HCT116 (cell line): ENCODE measurements around the gene EMSY. TPM values are rescaled to one million over a fixed set of nuclear protein-coding genes. Genes with fewer than 3 reads are reported as not detected.

Experiments used
- ATAC-seq: fragments of 200-7000 bp; cut with Tn5 transposase; 2 replicates; pipeline ENCODE4 v1.9.1; 2020; ENCODE audit warnings: mild to moderate bottlenecking, moderate library complexity
- BruUV-seq: library from RNA; stranded (reverse); fragments of 400-500 nt; replicated peaks from 2 replicates; lab custom pipeline; 2021; lab: Mats Ljungman, UMichigan
- CTCF ChIA-PET: fragments of 300-600 bp; sonication (Branson Sonifier 250); formaldehyde crosslinking; loops from one replicate; lab custom pipeline; 2021; ENCODE audit warnings: antibody characterized with exemption; lab: Charles Lee
- POLR2A ChIA-PET: fragments of 300-600, 350-600 bp; sonication (Branson Sonifier 250); formaldehyde crosslinking; loops from one replicate; lab custom pipeline; 2021; ENCODE audit warnings: antibody characterized with exemption; lab: Charles Lee
- RAD21 ChIA-PET, 2 experiments: fragments of 300-600 bp; sonication (Branson Sonifier 250); formaldehyde crosslinking; loops; one replicate each; lab custom pipeline; 2023; ENCODE audit warnings: low total read pairs in 2 of 2; ENCODE audit not compliant: uncharacterized antibody in 2 of 2, unreplicated experiment in 2 of 2, low non-redundant PET in 1 of 2; lab: Charles Lee
- DNase-seq: peaks from one replicate; pipeline ENCODE4 v3.0.0-alpha.2; 2010; ENCODE audit warnings: low read depth, low spot score
- H2AFZ ChIP-seq: fragments of 200-600 bp; shearing (Covaris generic), sonication (generic); 2 replicates; pipeline ENCODE4 v1.6.1; 2017; ENCODE audit warnings: low read depth, mixed run types, mixed read lengths, antibody characterized with exemption, low read length; ENCODE audit not compliant: poor library complexity, severe bottlenecking
- H3K27ac ChIP-seq: 2 replicates; pipeline ENCODE4 v1.5.1; 2012; ENCODE audit warnings: low read depth, low read length
- H3K27me3 ChIP-seq: fragments of 200-600 bp; sonication (generic); 2 replicates; pipeline ENCODE4 v1.6.1; 2016; ENCODE audit warnings: mixed run types, low read length, mixed read lengths; ENCODE audit not compliant: insufficient read depth
- H3K36me3 ChIP-seq, 2 experiments: fragments of 200-500 bp in 1 of 2; fragments of 200-600 bp in 1 of 2; sonication (Bioruptor generic) in 1 of 2; sonication (generic) in 1 of 2; 2 replicates each; pipeline versions ENCODE4 v1.5.1 to v1.6.1; 2014 to 2016; ENCODE audit warnings: low read length in 2 of 2, inconsistent platforms in 1 of 2, mixed read lengths in 1 of 2, mixed run types in 1 of 2; ENCODE audit not compliant: insufficient read depth in 2 of 2, control insufficient read depth in 1 of 2
- H3K4me1 ChIP-seq, 2 experiments: fragments of 200-600 bp in 1 of 2; sonication (generic) in 1 of 2; 2 replicates each; pipeline versions ENCODE4 v1.5.1 to v1.6.1; 2012 to 2017; ENCODE audit warnings: low read length in 2 of 2, inconsistent platforms in 1 of 2, mild to moderate bottlenecking in 1 of 2, mixed read lengths in 1 of 2, mixed run types in 1 of 2, moderate library complexity in 1 of 2; ENCODE audit not compliant: insufficient read depth in 2 of 2, control insufficient read depth in 1 of 2
- H3K4me2 ChIP-seq: fragments of 200-600 bp; sonication (generic); 2 replicates; pipeline ENCODE4 v1.6.1; 2017; ENCODE audit warnings: mixed run types, low read length, mixed read lengths
- H3K4me3 ChIP-seq, 2 experiments: fragments of 200-600 bp in 1 of 2; sonication (generic) in 1 of 2; replicated peaks in 1 of 2; 2 replicates each; pipeline ENCODE4 v1.5.1; 2011 to 2016; ENCODE audit warnings: low read length in 2 of 2, control low read depth in 1 of 2, low read depth in 1 of 2, mild to moderate bottlenecking in 1 of 2, mixed read lengths in 1 of 2, mixed run types in 1 of 2
- H3K79me2 ChIP-seq: fragments of 200-600 bp; sonication (generic); 2 replicates; pipeline ENCODE4 v1.6.1; 2017; ENCODE audit warnings: mild to moderate bottlenecking, mixed run types, low read length, moderate library complexity, mixed read lengths; ENCODE audit not compliant: insufficient read depth
- H3K9ac ChIP-seq: fragments of 200-600 bp; sonication (generic); 2 replicates; pipeline ENCODE4 v1.6.1; 2016; ENCODE audit warnings: low read length, mixed read lengths
- H3K9me2 ChIP-seq: fragments of 200-600 bp; sonication (generic), shearing (Covaris generic); 2 replicates; pipeline ENCODE4 v1.6.1; 2017; ENCODE audit warnings: mixed run types, mild to moderate bottlenecking, moderate library complexity; ENCODE audit not compliant: insufficient read depth
- H3K9me3 ChIP-seq, 2 experiments: fragments of 200-500 bp in 1 of 2; fragments of 200-600 bp in 1 of 2; sonication (Bioruptor generic) in 1 of 2; sonication (generic) in 1 of 2; 2 replicates each; pipeline ENCODE4 v1.6.1; 2014 to 2017; ENCODE audit warnings: low read length in 2 of 2, mixed read lengths in 2 of 2, inconsistent platforms in 1 of 2, low read depth in 1 of 2, mild to moderate bottlenecking in 1 of 2, mixed run types in 1 of 2, moderate library complexity in 1 of 2; ENCODE audit not compliant: control insufficient read depth in 1 of 2, insufficient read depth in 1 of 2
- H4K20me1 ChIP-seq: fragments of 200-600 bp; sonication (generic), shearing (Covaris generic); 2 replicates; pipeline ENCODE4 v1.6.1; 2017; ENCODE audit warnings: mixed run types, mild to moderate bottlenecking, moderate library complexity; ENCODE audit not compliant: insufficient read depth
- EZH2phosphoT487 ChIP-seq: fragments of 200-600 bp; IDR thresholded peaks from 2 replicates; pipeline ENCODE4 v1.6.1; 2018; ENCODE audit warnings: antibody characterized with exemption, borderline replicate concordance
- POLR2A ChIP-seq: IDR thresholded peaks from 2 replicates; pipeline ENCODE4 v1.7.0; 2011; ENCODE audit warnings: borderline replicate concordance; ENCODE audit not compliant: insufficient read depth, insufficient read length; ENCODE audit errors: extremely low read depth
- REST ChIP-seq: IDR thresholded peaks from 2 replicates; pipeline ENCODE4 v1.6.1; 2012; ENCODE audit warnings: low read depth
- SIN3A ChIP-seq: IDR thresholded peaks from 2 replicates; pipeline ENCODE4 v1.6.1; 2012; ENCODE audit warnings: low read depth
- intact Hi-C: fragments of 100-400 bp; cut with micrococcal nuclease; formaldehyde crosslinking; loops from 2 replicates; pipeline ENCODE4 v1.10.0; 2022
- total RNA-seq: library from RNA; stranded (reverse); gene quantifications from one replicate; pipeline ENCODE4 v1.2.1, GENCODE V29; 2021; ENCODE audit not compliant: unreplicated experiment
- TF ChIP-seq, protein P1 (sequence below): IDR thresholded peaks from 2 replicates; pipeline ENCODE4 v1.6.1; 2012

EMSY gene
- total RNA-seq, 1 experiment from 2014 or later = 22.7 TPM

- TF ChIP-seq REST = no peak
Measured at GRCh38 chr11:76462317-76462716, 17.5 kb downstream of the EMSY start (continued).

GRCh38 chr11:76465701-76466100 lies 20.9 kb downstream of the EMSY start:
- H4K20me1 ChIP-seq = no peaks in the 10 kb centered on the region
- H3K4me2 ChIP-seq = no peak overlapping the region
- no peak for ATAC-seq
- no peak for DNase-seq
- no peaks in the 10 kb centered on the region for H3K4me1 ChIP-seq
- CTCF ChIA-PET = no interaction called here
- no peaks in the 10 kb centered on the region for H3K9me3 ChIP-seq
- BruUV-seq = no TSS peak
- H3K36me3 ChIP-seq = peaks cover 3 to 4% of the 10 kb centered on the region in 2 experiments
- no peak overlapping the region for H3K27ac ChIP-seq
- no peaks in the 10 kb centered on the region for H3K27me3 ChIP-seq
- H3K79me2 ChIP-seq = no peaks in the 10 kb centered on the region; the same call in 1 of the 2 replicates
- no peaks in the 10 kb centered on the region for H3K9me2 ChIP-seq
- no peak overlapping the region for H2AFZ ChIP-seq
- H3K4me3 ChIP-seq = no peak overlapping the region
- POLR2A ChIA-PET = no interaction called here
- no peak overlapping the region for H3K9ac ChIP-seq
- RAD21 ChIA-PET = no interaction called here
- intact Hi-C loops = no loop called here
- TF ChIP-seq, protein P1, sequence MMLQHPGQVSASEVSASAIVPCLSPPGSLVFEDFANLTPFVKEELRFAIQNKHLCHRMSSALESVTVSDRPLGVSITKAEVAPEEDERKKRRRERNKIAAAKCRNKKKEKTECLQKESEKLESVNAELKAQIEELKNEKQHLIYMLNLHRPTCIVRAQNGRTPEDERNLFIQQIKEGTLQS = no peak
- TF ChIP-seq EZH2phosphoT487 (no peak), POLR2A (no peak), SIN3A (no peak)
- TF ChIP-seq, all 23 proteins: peak for 0
